Eye (tissue), 1 donor: ENCODE results near the gene TENM4.

Experiments
- DNase-seq: peaks from one replicate; pipeline ENCODE4 v3.0.0-alpha.2; 2015

The TENM4 gene

DNA sequence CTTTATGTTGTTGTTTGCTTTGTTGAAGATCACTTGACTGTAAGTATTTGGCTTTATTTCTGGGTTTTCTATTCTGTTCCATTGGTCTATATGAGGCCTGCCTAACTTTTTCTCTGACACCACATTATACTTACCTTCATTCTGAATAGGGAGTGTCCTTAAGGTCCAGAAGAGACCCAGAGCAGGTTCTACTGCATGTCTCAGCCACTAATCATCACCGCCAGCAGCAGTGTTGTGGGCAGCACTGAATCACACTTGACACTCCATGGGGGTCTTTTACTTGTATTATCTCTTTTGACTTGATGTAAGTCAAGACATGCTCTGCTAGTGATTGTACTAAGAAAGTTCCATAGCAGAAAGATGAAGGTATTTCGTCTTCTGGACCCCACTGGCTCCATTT lies 274.9 kb downstream of the TENM4 start:
- DNase-seq: no peak

DNA sequence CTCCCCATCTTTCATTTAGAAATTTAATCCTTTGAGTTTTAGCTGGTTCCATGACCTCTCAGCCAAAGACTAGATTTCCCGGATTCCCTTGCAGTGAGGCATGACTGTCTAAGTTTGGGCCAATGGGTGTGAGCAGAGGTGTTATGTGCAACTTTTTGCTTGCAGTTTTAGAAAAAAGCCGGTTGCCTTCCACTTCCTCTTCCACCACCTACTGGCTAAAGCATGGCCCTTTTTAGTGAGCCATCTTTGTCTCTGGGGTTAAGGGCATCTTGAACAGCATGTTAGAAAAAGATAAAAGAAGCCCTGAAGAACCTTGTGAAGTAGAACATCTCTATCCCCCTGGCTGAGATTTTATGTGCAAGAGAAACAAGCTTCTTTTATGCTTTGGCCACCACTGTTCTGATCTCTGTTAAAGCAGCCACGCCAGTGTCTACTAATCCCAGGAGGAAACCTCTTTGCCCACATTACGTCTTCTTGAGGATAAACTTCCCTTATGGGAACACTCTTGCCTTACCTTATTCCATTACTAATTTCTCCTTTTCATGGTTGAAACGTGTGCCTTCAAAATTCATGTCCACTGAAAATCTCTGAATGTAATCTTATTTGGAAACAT lies 279.9 kb downstream of the TENM4 start:
- no peak for DNase-seq

DNA sequence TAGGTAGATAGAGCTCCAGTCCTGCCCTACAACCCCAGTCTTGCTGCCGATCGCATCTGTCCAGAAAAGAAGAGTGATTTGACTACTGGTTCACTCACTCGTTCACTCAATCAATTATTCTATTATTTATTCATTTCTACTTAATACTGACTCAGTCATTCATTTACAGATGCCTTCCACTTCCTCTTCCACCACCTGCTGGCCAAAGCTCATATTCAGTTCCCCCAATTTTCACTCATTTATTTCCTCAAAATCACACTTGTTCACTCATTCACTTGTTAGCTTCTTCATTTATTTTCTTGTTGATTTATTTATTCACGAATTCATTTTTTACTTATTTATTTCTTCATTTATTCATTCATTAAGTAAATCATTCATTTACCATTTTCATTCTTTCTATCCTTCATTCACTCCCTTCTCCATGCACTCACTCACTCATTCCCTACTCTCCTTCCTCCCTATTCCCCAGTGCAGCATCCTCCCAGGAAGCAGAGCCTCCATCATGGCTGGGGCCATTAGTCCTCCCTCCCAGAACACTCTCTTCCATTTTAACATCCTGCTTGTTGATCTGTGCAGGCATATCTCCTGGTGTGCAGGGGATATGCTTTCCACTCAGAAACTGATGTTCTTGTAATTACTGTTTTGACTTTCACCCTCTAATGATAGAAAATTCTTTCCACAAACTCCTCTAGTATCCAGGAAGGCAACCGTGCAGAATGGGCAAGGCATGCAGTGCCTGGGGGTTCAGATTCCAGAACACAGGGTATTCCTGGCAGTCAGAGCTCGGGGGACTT lies 281.0 kb downstream of the TENM4 start:
- no peak for DNase-seq

DNA sequence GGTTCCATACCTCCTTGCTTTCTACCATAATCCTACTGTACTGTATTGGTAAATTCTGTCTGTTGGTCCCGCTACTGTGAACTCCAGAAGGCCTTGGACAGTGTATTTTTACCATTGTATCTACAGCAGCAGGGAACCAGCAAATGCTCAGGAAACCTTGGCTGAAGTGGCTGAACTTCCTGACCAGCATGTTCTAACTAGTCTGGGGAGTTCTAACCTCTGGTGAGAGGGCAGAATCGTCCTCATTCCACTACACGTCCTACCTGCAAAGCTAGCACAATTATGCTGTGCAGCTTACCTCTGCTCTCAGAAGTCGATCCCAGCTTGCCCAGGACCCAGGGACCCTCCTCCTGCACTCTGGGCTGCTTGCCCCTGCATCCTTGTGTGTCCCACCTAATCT lies 283.1 kb downstream of the TENM4 start:
- no peak for DNase-seq

DNA sequence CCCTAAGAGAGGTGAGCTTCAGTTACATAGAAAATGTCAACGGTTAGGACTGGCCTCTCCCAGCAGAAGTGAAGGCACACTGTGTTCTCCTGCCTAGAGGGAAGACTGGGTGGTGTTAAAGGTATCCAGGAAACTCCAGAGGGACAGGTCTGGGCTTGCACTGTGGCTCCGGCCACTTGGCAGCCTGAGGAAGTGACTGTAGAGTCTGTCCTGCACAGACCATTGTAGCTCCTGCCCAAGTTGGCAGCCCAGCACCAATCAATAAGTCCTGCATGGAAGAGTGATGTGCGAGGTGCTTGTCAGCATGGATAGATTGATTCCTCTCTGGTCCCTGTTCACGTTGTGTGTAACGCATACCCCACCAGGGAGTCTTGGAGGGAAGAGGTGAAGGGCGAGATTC lies 284.8 kb downstream of the TENM4 start:
- DNase-seq: no peak

DNA sequence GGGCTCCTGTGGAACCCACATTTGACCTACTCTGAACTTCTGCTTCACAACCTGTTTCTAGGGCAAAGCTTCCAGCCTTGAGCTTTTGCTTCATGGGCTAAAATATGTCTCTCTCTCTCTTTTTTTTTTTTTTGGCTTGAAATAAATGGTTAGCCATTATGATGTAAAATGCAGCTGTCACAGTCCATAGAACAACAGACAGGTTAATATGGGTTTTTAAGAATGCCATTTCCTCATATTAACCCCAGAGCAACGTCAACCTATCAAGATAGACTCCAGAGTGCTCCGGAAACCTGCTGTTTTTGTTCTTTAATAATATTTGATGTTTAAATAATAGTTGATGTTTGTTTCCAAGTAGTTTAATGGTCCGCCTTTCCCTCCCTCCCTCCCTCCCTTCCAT lies 285.6 kb downstream of the TENM4 start:
- no peak for DNase-seq

DNA sequence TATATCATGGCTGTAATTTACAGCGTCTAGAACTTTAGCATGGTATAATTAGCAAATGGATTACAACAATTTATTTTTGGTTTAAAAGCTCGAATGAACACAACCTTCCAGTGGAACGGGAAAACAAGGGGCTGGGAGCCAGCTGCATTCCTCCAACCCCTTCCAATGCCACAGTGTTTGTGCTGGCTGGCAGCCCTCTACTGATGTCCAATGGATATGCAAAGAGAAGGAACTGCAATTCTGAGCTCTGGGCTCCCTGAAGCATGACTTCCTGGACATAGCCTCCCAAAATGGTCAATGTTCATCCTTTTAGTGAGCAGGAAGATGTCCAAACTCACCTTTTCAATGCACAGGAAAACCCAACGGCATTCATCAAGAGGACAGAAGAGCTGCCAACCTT lies 288.3 kb downstream of the TENM4 start:
- no peak for DNase-seq

DNA sequence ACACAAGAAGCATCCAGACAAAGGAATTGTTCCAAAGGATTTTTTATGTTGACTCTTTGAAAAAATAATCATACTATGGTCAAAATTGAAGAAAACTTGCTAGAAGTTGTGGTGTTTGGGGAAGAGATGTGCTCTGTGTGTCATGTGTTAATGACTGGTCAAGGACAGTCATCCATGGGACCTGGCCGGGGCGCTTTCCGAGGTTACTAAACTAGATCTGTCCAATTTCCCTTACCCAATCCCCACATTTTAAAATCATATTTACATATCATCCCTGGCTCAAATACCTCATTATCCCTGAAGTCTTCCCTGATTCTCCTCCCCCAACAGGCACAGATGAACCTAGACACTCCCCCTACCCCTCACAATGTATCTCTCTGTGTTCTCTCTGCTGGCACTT lies 289.4 kb downstream of the TENM4 start:
- no peak for DNase-seq

DNA sequence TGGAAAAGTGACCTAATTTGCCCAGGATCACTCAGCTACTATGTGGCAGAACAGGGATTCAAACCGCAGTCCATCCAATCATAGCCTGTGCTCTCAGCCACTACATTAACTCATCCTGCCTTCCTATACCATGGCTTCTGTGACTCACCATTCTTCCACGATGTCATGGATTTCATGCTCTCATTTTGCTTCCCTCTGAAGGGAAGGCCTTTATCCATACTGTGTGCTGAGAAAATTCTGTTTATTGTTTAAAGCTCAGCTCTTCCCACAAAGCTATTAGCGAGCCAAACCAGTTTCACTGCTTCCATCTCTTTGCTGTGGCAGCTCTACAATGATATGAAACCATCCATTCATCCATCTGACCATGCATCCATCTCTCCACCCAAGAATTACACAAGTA lies 289.9 kb downstream of the TENM4 start:
- no peak for DNase-seq

DNA sequence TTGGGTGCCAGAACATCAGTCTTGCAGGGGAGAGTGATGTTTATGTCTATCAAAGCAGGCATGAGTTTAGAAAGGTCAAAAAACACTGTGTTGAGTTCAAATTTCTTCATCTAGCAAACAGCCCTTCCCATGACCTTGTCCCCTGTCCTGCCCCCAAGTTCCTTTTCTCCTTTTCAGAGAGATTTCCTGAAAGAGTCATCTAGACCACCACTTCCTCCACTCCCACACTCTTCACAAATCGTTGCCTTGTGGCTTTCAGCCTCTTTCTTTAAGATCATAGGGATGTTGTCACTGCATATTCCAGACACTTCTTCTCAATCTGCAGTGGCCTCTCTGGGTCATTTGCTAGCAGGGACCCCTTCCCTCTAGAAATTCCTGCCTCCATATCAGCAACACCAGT lies 290.5 kb downstream of the TENM4 start:
- no peak for DNase-seq

DNA sequence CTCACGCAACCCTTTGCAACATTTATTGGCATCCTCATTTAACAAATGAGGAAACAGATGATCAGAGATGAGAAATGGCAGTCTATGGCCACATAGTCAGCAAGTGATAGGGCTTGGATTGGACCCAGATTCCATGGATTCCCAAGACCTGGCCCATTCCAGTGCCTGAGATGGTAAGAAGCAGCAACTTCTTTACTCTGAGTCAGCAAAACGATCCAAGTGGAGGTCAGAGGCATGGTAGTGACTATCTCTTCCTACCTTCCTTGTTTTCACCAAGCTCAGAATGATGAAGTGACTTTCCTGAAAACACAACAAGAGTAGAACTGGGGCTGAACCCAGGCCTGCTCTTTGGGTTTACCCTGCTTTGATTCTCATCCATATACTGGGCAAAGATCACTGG lies 293.1 kb downstream of the TENM4 start:
- no peak for DNase-seq

DNA sequence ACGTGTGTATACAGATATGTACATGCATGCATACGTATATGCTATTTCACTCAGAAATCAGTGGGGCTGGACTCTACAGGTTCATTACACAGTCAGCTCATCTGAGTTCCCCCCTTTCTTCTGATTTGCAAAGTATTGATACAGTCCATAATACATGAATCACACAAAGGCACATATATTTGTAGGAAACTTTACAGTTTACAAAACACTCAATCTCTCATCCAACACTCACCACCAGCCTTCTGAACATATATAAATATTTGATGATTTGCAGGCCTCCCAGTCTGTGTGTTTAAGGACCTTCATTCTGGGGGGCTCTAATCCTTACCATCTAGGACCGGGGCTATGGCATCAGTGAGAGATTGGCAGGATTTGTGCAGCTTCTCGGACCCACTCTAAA lies 293.8 kb downstream of the TENM4 start:
- DNase-seq: no peak

DNA sequence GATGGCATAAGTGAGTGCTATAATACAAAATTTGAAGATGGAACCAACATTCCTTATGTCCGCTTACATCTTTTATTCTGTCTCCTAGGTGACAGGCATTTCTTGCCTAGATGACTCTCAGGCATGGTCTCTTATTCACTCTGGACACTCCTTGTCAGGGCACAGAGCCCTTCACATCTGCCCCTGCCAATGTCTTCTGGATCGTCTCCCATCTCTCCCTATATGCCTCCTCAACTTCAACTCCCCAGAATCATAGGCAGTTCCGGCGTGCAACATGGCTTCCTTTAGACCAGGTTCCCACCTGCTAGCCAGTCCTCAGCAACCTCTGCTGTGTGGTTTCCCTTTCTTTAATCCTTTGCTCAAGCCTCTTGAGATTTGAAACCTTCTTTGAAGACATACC lies 300.9 kb downstream of the TENM4 start:
- DNase-seq: peak; percentile 73

DNA sequence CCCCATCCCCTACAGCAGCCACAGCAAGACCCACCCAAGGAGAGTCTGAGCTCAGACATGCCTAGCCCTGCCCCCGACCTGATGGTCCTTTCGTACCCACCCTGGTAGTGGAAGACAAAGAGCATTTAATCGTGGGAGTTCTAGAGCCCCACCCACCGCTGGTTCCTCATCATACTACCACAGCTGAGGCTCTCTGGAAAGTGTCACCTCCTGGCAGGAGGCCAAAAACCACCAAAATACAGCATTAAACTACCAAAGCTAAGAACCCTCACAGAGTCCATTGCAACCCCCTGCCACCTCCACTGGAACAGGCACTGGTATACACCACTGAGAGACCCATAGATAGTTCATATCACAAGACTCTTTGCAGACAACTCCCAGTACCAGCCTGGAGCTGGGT lies 311.1 kb downstream of the TENM4 start:
- no peak for DNase-seq

DNA sequence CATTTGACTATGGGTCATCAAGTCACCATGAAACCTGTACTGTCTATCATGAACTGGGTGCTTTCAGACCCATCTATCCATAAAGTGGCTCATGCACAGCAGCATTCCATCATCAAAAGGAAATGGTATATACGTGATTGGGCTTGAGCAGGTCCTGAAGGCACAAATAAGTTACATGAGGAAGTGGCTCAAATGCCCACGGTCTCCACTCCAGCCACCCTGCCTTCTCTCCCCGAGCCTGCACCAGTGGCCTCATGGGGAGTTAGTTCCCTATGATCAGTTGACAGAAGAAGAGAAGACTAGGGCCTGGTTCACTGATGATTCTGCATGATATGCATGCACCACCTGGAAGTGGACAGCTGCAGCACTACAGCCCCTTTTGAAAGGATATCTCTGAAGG lies 312.5 kb downstream of the TENM4 start:
- no peak for DNase-seq

DNA sequence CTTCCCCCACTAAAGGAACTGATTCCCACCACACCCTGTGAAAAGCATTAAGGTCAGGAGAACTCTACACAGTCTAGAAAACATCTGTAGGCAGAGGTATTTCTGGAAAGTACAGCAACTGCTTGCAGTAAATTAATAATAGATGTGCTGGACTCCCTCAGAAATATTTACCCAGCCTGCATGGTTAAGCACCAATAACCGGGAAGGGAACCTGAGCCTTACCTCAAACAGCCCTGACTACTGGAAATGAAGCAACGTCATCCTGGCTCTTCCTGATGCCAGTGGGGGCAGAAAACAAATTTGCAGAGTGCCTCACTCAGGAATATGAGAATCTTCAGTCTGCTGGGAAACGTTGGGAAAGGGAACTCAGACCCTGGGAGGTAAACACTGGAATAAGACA lies 318.1 kb downstream of the TENM4 start:
- no peak for DNase-seq

DNA sequence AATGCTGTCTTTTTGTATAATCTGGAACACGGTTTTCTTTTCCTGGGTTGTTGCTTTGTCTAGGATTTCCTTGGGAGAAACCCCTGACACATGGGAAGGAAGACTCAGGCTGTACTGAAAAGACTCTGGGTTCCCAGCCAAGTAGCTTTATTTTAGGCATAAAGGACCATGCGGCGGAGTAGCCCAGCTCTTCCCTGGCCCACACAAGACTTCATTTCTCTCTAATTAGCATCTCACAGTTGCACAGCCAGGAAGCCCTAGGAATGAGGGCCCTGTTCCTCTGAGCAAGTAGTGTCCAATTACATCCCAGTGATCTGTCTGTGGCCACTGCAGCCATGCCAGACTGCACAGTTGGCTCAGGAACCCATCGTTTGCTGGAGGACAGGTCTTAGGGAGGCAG lies 319.5 kb downstream of the TENM4 start:
- no peak for DNase-seq

DNA sequence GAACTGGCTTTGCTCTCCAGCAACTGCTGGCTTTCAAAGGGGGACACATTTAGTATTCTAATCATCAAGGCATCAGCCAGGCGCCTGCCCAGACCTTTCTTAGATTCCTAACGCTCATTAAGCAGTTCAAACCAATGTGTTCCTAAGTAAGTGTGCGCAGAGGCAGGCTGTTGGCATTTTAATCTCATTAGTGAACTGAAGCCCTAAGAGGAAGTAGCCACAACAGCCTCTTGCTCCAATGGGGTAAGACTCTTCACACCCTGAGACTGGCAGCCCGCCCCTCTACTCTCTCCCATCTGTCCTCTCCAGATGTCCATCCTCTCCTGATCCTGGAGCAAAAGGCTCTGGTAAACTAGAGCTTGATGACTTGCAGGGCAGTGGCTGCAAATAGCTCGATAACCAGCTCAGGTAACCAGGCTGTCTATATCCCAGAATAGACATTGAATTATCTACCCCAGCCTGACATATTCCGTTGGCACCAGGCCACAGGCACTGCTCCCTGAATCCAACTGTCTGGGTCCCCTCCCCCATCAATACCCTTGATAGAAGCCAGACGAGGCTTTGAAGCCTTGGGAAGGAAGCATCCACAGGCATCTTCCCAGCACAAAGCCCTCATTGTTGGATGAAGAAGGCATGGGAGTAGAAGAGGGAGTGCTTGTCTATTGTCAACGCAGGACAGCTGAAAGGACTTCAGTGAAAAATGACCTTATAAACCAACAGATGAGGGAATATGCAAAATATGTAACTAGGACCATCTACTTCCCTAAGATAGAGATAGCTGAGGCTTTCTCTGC lies 321.1 kb downstream of the TENM4 start:
- peak; percentile 91 for DNase-seq

DNA sequence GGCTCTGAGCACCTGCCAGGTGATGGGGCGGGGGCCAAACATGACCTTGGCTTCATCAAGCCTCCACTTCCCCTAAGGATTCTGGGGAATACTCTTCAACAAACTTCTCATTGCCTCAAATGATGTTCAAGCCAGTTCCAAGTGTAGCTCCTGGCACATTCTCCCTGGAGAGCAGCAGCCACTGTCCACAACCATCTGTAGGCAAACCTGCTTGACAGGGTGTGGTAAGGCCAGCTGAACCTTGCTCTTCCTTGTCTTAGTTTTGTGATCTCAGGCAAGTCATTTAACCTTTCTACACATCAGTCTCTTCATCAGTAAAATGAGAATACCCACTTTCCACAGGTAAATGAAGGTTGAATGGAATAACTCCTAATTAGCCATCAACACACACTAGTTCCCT lies 323.3 kb downstream of the TENM4 start:
- DNase-seq: no peak

DNA sequence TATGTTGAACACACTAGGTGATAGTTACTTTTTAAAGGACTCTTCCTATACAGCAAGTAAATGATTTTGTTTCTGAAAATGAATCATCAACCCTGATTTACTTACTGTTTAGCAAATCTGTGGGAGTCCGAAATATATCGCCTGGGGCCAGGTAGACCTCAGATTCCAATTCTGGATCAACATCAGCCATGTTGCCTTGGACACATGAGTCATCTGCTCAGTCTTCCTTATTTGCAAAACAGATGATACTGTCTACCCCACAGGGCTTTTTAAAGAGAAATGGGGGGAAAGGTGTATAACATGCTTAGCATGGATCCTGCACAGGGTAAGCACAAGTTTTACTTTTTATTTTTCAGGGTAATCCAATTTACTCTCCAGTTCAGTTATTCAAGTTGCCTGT lies 324.2 kb downstream of the TENM4 start:
- DNase-seq: no peak

DNA sequence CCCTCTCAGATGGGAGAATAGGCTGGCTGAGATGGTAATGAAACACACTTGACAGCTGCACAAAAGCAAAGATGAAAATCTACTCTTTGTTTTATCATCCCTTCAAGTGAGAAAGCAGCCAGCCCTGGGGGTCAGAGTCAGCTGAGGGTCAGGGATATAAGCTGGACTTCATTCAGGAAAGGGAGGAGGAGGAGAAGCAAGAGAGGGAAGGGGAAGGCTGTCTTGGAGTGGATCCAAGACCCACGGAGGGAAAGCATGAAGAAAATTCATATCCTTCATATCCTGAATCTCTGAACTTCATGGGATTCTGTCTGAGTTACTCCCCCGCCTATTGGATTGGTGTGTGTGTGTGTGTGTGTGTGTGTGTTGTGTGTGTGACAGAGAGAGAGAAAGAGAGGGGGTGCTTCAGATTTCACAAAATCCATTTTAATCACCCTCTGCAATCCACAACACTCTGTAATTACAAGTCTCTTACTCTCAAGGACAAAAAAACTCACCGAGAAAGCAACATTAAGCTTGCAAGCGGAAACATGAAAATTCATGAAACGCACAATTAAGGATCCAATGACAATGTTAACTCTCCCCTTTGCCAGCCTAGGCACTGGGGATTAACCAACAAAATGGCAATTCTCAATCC lies 327.7 kb downstream of the TENM4 start:
- peak; percentile 55 for DNase-seq

DNA sequence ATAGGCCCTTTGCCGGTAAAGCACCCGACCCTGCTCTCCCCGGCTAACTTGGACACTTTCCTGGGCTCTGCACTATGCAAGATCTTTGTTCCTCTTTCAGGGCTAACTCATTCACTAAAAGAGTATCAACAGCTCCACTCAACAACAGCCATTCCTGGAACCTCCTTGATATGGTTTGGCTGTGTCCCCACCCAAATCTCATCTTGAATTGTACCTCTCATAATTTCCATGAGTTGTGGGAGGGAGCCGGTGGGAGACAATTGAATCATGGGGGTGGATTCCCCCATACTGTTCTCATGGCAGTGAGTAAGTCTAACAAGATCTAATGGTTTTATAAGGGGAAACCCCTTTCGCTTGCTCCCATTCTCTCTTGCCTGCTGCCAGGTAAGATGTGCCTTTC lies 330.0 kb downstream of the TENM4 start:
- no peak for DNase-seq

DNA sequence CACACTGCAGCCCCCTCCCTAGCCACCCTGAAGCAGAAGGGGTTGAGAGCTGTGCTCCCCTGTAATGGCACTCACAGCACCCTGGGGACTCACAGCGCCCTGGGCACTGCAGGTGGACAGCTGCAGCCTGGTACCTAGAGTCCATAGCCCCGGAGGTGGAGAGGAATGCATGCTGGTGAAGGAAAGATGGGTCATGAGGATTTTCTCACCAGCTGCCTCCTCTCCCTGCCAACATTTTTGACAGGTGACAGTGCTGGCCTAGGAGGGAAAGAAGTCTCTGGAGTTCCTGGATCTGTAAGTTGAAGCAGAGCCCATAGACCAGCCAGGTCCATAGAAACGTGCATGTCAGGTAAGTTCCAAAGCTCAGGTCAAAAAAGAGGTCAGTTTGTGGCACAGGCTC lies 330.5 kb downstream of the TENM4 start:
- no peak for DNase-seq

DNA sequence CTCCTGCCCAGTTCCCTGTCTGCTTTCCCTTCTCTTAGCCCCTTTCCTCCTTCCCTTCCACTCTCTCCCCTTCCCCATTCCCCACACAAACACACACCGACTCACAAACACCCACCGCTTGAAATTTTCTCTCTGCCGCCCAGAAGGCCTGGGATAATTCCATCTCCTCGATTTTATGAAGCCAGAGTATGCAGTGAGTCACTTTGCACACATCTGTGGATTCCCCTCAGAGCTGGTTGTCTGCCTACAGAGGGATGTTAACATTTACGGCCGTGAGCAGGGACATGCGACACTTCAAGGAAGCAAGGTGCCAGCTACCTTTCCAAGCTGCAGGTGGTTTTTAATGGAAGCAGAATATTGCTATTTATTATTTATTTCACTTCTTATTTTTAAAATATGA lies 332.0 kb downstream of the TENM4 start:
- DNase-seq: no peak
